ENCODE results near the gene PTGDS. TPM values are rescaled to one million over a fixed set of nuclear protein-coding genes. Genes with fewer than 3 reads are reported as not detected.

PTGDS gene
- total RNA-seq, 1 experiment from 2014 or later = 1.1 TPM

DNA sequence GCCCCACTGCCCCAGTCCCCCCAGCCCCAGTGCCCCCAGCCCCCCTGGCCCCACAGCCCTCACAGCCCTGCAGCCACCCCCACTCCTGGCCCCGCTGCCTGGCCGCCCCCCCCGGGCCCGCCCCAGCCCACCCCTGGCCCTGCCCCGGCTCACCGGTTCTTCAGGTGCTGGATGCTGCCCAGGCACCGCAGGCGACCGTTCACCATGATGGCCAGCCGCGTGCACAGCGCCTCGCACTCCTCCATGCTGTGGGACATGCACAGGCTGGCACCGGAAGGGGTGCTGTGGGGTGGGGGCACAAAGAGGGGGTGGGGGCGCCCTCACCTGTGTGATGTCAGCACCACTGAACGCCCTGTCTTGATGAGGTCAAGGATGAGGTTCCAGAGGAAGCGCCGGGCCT, 31.9 kb downstream of the PTGDS start:
- no peaks in the 10 kb centered on the region for H3K4me1 Mint-ChIP-seq (ENCODE audit: insufficient read depth, unreplicated experiment)
- no peaks in the 10 kb centered on the region for H3K9me3 Mint-ChIP-seq (ENCODE audit: unreplicated experiment)
- DNase-seq (ENCODE audit: unreplicated experiment) = no peak
- TF ChIP-seq, protein P1, sequence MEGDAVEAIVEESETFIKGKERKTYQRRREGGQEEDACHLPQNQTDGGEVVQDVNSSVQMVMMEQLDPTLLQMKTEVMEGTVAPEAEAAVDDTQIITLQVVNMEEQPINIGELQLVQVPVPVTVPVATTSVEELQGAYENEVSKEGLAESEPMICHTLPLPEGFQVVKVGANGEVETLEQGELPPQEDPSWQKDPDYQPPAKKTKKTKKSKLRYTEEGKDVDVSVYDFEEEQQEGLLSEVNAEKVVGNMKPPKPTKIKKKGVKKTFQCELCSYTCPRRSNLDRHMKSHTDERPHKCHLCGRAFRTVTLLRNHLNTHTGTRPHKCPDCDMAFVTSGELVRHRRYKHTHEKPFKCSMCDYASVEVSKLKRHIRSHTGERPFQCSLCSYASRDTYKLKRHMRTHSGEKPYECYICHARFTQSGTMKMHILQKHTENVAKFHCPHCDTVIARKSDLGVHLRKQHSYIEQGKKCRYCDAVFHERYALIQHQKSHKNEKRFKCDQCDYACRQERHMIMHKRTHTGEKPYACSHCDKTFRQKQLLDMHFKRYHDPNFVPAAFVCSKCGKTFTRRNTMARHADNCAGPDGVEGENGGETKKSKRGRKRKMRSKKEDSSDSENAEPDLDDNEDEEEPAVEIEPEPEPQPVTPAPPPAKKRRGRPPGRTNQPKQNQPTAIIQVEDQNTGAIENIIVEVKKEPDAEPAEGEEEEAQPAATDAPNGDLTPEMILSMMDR (IDR thresholded peaks at IDR 0.05; ENCODE audit: unreplicated experiment) = no peak
- H3K4me3 Mint-ChIP-seq (ENCODE audit: unreplicated experiment) = no peak overlapping the region
- H3K27me3 Mint-ChIP-seq (ENCODE audit: insufficient read depth, unreplicated experiment) = no peaks in the 10 kb centered on the region
- CTCF ChIA-PET = interaction anchor here (0.8 to 1.0 kb wide), 2 partner anchors 11 to 20 kb away, joined by 3 to 5 read pairs; no protein-coding TSS in a partner anchor
- intact Hi-C loops (cut with micrococcal nuclease) = no loop called here
- BruUV-seq (replicated peaks) = no TSS peak
- POLR2A ChIA-PET = no interaction called here
- H3K27ac Mint-ChIP-seq (ENCODE audit: low read depth, unreplicated experiment) = no peak overlapping the region
- H3K36me3 Mint-ChIP-seq (ENCODE audit: insufficient read depth, unreplicated experiment) = peaks cover 10% of the 10 kb centered on the region

DNA sequence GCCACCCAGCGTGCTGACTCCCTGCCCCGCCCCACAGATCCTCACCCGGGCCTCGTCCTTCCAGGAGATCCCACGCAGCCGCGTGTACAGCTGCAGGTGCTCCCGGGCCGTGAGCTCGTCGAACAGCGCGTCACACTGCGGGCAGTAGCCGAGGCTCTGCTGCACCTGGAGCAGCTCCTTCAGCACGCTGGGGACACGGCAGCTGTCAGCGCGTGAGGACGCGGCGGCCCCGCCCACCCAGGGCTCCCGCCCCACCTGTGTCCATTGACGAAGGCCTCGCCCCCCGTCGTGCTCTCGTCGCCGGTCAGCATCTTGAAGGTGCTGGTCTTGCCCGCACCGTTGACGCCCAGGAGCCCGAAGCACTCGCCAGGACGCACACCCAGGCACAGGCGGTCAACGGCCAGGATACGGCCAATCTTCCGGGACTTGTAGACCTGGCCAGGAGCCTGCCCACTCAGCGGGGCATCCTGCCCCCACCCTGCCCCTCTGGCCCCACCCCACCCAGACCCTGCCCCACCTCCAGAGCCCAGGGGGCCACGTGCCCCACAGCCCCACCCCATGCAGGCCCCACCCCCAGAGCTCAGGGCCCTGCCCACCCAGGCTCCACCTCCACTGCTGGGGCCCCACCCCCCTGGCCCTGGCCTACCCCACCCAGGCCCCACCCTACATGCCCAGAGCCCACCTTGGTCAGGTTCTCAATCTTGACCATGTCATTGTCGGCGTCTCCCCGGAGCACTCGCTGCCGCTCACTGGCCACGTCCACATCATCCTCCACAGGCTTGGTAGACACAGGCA, 32.8 kb downstream of the PTGDS start:
- DNase-seq (ENCODE audit: unreplicated experiment) = no peak
- H3K4me3 Mint-ChIP-seq (ENCODE audit: unreplicated experiment) = no peak overlapping the region
- H3K9me3 Mint-ChIP-seq (ENCODE audit: unreplicated experiment) = no peaks in the 10 kb centered on the region
- TF ChIP-seq, protein P1 (IDR thresholded peaks at IDR 0.05; ENCODE audit: unreplicated experiment) = no peak
- no peak overlapping the region for H3K27ac Mint-ChIP-seq (ENCODE audit: low read depth, unreplicated experiment)
- H3K4me1 Mint-ChIP-seq (ENCODE audit: insufficient read depth, unreplicated experiment) = no peaks in the 10 kb centered on the region
- no TSS peak for BruUV-seq (replicated peaks)
- no peaks in the 10 kb centered on the region for H3K27me3 Mint-ChIP-seq (ENCODE audit: insufficient read depth, unreplicated experiment)
- ChIA-PET CTCF (interaction anchor here (0.8 to 1.0 kb wide), 2 partner anchors 10 to 19 kb away, joined by 3 to 5 read pairs; no protein-coding TSS in a partner anchor), POLR2A (interaction anchor here (0.7 kb wide), 1 partner anchor 598 kb away, joined by 3 read pairs; no protein-coding TSS in a partner anchor)
- intact Hi-C loops (cut with micrococcal nuclease) = no loop called here
- H3K36me3 Mint-ChIP-seq (ENCODE audit: insufficient read depth, unreplicated experiment) = peaks cover 14% of the 10 kb centered on the region

DNA sequence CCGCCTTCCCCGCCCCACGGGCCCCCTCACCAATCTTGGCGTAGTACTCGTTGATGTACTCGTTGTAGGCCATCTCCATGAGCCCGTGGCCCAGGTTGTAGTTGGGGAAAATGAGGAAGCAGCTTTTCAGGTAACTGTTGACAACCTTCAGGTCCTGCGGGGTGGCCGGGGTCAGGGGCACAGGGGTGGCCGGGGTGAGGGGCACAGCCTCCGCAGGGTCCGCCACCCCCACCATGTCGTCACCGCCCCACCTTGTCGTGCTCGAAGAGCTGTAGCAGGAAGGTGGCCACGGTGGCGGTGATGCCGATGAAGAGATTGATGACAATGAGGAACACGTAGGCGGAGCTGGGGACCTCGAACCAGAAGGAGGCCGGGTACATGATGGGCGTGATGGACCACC, 33.9 kb downstream of the PTGDS start:
- intact Hi-C loops (cut with micrococcal nuclease) = no loop called here
- H3K4me1 Mint-ChIP-seq (ENCODE audit: insufficient read depth, unreplicated experiment) = no peaks in the 10 kb centered on the region
- no peak overlapping the region for H3K27ac Mint-ChIP-seq (ENCODE audit: low read depth, unreplicated experiment)
- TF ChIP-seq, protein P1 (IDR thresholded peaks at IDR 0.05; ENCODE audit: unreplicated experiment) = no peak
- no peaks in the 10 kb centered on the region for H3K9me3 Mint-ChIP-seq (ENCODE audit: unreplicated experiment)
- ChIA-PET POLR2A (interaction anchor here (0.6 kb wide), 1 partner anchor 59 kb away, joined by 5 read pairs; the partner anchor contains the start of gene SAPCD2), CTCF (no interaction called here)
- BruUV-seq (replicated peaks) = no TSS peak
- no peak for DNase-seq (ENCODE audit: unreplicated experiment)
- H3K4me3 Mint-ChIP-seq (ENCODE audit: unreplicated experiment) = no peak overlapping the region
- H3K27me3 Mint-ChIP-seq (ENCODE audit: insufficient read depth, unreplicated experiment) = no peaks in the 10 kb centered on the region
- peaks cover 14% of the 10 kb centered on the region for H3K36me3 Mint-ChIP-seq (ENCODE audit: insufficient read depth, unreplicated experiment)

DNA sequence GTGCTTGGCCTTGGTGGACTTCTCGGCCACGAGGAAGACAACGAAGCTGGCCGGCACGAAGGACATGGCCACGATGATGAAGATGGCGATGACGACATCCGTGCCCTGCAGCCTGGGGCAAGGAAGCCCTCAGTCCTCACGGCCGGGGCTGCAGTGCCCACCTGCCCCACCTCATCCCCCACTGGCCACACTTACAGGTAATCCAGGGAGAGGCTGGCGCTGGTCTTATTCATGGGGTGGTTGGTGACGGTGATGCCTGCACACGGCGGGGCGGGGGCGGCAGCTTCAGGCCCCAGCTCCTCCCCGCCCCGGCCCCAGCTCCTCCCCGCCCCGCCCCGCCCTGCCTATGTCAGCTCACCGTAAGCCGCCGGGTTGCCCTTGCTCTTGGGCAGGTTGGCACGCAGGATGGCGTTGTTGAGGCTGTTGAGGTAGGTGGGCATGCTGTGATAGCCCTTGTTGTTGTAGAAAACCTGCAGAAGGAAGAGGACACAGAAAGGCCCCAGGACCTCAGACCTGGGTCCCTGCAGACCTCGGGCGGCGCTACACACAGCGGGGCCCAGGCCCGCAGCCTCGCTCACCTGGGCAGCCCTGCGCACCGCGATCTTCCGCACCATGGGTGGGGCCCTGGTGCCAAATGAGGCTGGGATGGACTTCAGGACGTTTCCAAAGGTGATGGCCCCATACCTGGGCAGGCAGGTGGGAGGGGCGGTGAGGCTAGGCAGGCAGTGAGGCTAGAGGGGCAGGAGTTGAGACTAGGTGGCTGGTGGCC, 34.8 kb downstream of the PTGDS start:
- CTCF ChIA-PET = no interaction called here
- intact Hi-C loops (cut with micrococcal nuclease) = no loop called here
- H3K36me3 Mint-ChIP-seq (ENCODE audit: insufficient read depth, unreplicated experiment) = peaks cover 20% of the 10 kb centered on the region

More for the DNA sequence above, 34.8 kb downstream of the PTGDS start:
- POLR2A ChIA-PET = no interaction called here
- TF ChIP-seq, protein P1 (IDR thresholded peaks at IDR 0.05; ENCODE audit: unreplicated experiment) = no peak
- BruUV-seq (replicated peaks) = no TSS peak
- no peaks in the 10 kb centered on the region for H3K4me1 Mint-ChIP-seq (ENCODE audit: insufficient read depth, unreplicated experiment)
- no peaks in the 10 kb centered on the region for H3K9me3 Mint-ChIP-seq (ENCODE audit: unreplicated experiment)
- DNase-seq (ENCODE audit: unreplicated experiment) = no peak
- H3K27me3 Mint-ChIP-seq (ENCODE audit: insufficient read depth, unreplicated experiment) = no peaks in the 10 kb centered on the region
- no peak overlapping the region for H3K27ac Mint-ChIP-seq (ENCODE audit: low read depth, unreplicated experiment)
- no peak overlapping the region for H3K4me3 Mint-ChIP-seq (ENCODE audit: unreplicated experiment)
